H9 (cell line): ENCODE data around the gene REEP1. TPM values are rescaled to one million over a fixed set of nuclear protein-coding genes. Genes with fewer than 3 reads are reported as not detected.

Source experiments
- DNase-seq: peaks from one replicate; pipeline ENCODE4 v3.0.0-alpha.2; 2017
- H2AFZ ChIP-seq: one replicate; pipeline ENCODE4 v1.6.1; 2013; ENCODE audit warnings: mild to moderate bottlenecking, low read length, control low read depth, moderate library complexity
- H2AK5ac ChIP-seq: 2 replicates; pipeline ENCODE4 v1.6.1; 2013; ENCODE audit warnings: low read length, control low read depth, mixed read lengths; ENCODE audit not compliant: insufficient read length
- H2BK120ac ChIP-seq: one replicate; pipeline ENCODE4 v1.6.1; 2013; ENCODE audit warnings: low read depth, mild to moderate bottlenecking, low read length, control low read depth, inconsistent platforms; ENCODE audit not compliant: poor library complexity, severe bottlenecking
- H2BK12ac ChIP-seq: 2 replicates; pipeline ENCODE4 v1.6.1; 2013; ENCODE audit warnings: low read length, control low read depth, mixed read lengths, low read depth; ENCODE audit not compliant: insufficient read length
- H2BK15ac ChIP-seq: 2 replicates; pipeline ENCODE4 v1.6.1; 2013; ENCODE audit warnings: low read depth, low read length, control low read depth
- H2BK20ac ChIP-seq: one replicate; pipeline ENCODE4 v1.6.1; 2013; ENCODE audit warnings: low read depth, mild to moderate bottlenecking, low read length, control low read depth, inconsistent platforms; ENCODE audit not compliant: poor library complexity, severe bottlenecking
- H2BK5ac ChIP-seq: 2 replicates; pipeline ENCODE4 v1.6.1; 2013; ENCODE audit warnings: low read length, control low read depth, mixed read lengths; ENCODE audit not compliant: insufficient read length
- H3K14ac ChIP-seq: 2 replicates; pipeline ENCODE4 v1.6.1; 2013; ENCODE audit warnings: low read length, control low read depth; ENCODE audit not compliant: insufficient read depth
- H3K18ac ChIP-seq: 2 replicates; pipeline ENCODE4 v1.6.1; 2013; ENCODE audit warnings: low read depth, mild to moderate bottlenecking, mixed read lengths, low read length, control low read depth; ENCODE audit not compliant: insufficient read length
- H3K23ac ChIP-seq: 2 replicates; pipeline ENCODE4 v1.6.1; 2013; ENCODE audit warnings: low read length, control low read depth, mixed read lengths, low read depth; ENCODE audit not compliant: insufficient read length
- H3K23me2 ChIP-seq: 2 replicates; pipeline ENCODE4 v1.6.1; 2013; ENCODE audit warnings: low read depth, mild to moderate bottlenecking, mixed read lengths, low read length, control low read depth; ENCODE audit not compliant: insufficient read length, poor library complexity, severe bottlenecking
- H3K27ac ChIP-seq: 2 replicates; pipeline ENCODE4 v1.5.1; 2013; ENCODE audit warnings: low read length, control low read depth, mixed read lengths, low read depth; ENCODE audit not compliant: insufficient read length
- H3K27me3 ChIP-seq: 2 replicates; pipeline ENCODE4 v1.6.1; 2013; ENCODE audit warnings: low read length, control low read depth, inconsistent platforms; ENCODE audit not compliant: insufficient read depth
- H3K4ac ChIP-seq: 2 replicates; pipeline ENCODE4 v1.6.1; 2013; ENCODE audit warnings: low read depth, mild to moderate bottlenecking, control low read depth, inconsistent platforms, low read length, moderate library complexity
- H3K4me1 ChIP-seq: 2 replicates; pipeline ENCODE4 v1.6.1; 2013; ENCODE audit warnings: low read length, control low read depth, inconsistent platforms; ENCODE audit not compliant: insufficient read depth
- H3K4me2 ChIP-seq: 2 replicates; pipeline ENCODE4 v1.6.1; 2013; ENCODE audit warnings: low read length, control low read depth, mixed read lengths; ENCODE audit not compliant: insufficient read length, insufficient read depth
- H3K56ac ChIP-seq: 2 replicates; pipeline ENCODE4 v1.6.1; 2013; ENCODE audit warnings: low read depth, mild to moderate bottlenecking, mixed read lengths, low read length, control low read depth; ENCODE audit not compliant: insufficient read length
- H3K79me1 ChIP-seq: 2 replicates; pipeline ENCODE4 v1.6.1; 2013; ENCODE audit warnings: low read depth, mild to moderate bottlenecking, moderate library complexity, low read length, control low read depth, inconsistent platforms; ENCODE audit not compliant: insufficient read depth, poor library complexity, severe bottlenecking
- H3K79me2 ChIP-seq: 2 replicates; pipeline ENCODE4 v1.6.1; 2013; ENCODE audit warnings: low read length, control low read depth, inconsistent platforms; ENCODE audit not compliant: insufficient read depth
- H3K9ac ChIP-seq: 2 replicates; pipeline ENCODE4 v1.6.1; 2013; ENCODE audit warnings: low read length, control low read depth, mixed read lengths; ENCODE audit not compliant: insufficient read length; ENCODE audit errors: extremely low read depth
- H3K9me3 ChIP-seq: one replicate; pipeline ENCODE4 v1.6.1; 2013; ENCODE audit warnings: low read depth, low read length, inconsistent platforms; ENCODE audit not compliant: control insufficient read depth
- H3T11ph ChIP-seq: one replicate; pipeline ENCODE4 v1.6.1; 2013; ENCODE audit warnings: mild to moderate bottlenecking, low read length, control low read depth, inconsistent platforms
- H4K20me1 ChIP-seq: one replicate; pipeline ENCODE4 v1.6.1; 2013; ENCODE audit not compliant: control insufficient read depth, insufficient read length, insufficient read depth
- H4K5ac ChIP-seq: 2 replicates; pipeline ENCODE4 v1.6.1; 2013; ENCODE audit warnings: low read depth, mild to moderate bottlenecking, mixed read lengths, low read length, control low read depth; ENCODE audit not compliant: insufficient read length
- H4K8ac ChIP-seq: replicated peaks from 2 replicates; pipeline ENCODE4 v1.6.1; 2013; ENCODE audit warnings: low read length, control low read depth, mixed read lengths, low read depth; ENCODE audit not compliant: insufficient read length
- H4K91ac ChIP-seq: 2 replicates; pipeline ENCODE4 v1.6.1; 2013; ENCODE audit warnings: low read depth, mild to moderate bottlenecking, moderate library complexity, mixed read lengths, low read length, control low read depth; ENCODE audit not compliant: insufficient read length
- H3K27ac Mint-ChIP-seq, 3 experiments: 2 replicates in 2 of 3; 3 replicates in 1 of 3; pipeline ENCODE4 v1.8.0; 2020 to 2021; ENCODE audit warnings: mixed read lengths in 3 of 3, mild to moderate bottlenecking in 1 of 3, moderate library complexity in 1 of 3
- H3K27me3 Mint-ChIP-seq: 2 replicates; pipeline ENCODE4 v1.8.0; 2021; ENCODE audit warnings: low read depth, mild to moderate bottlenecking, moderate library complexity, mixed read lengths
- H3K36me3 Mint-ChIP-seq, 3 experiments: 2 replicates in 2 of 3; 3 replicates in 1 of 3; pipeline ENCODE4 v1.8.0; 2020 to 2021; ENCODE audit warnings: low read depth in 3 of 3, mixed read lengths in 3 of 3; ENCODE audit not compliant: insufficient read depth in 1 of 3
- H3K4me1 Mint-ChIP-seq, 2 experiments: 2 replicates each; pipeline ENCODE4 v1.8.0; 2020; ENCODE audit warnings: mixed read lengths in 2 of 2
- H3K4me3 Mint-ChIP-seq, 2 experiments: 2 replicates in 1 of 2; 3 replicates in 1 of 2; pipeline ENCODE4 v1.8.0; 2020 to 2021; ENCODE audit warnings: mild to moderate bottlenecking in 2 of 2, mixed read lengths in 2 of 2, moderate library complexity in 1 of 2
- H3K9me3 Mint-ChIP-seq, 2 experiments: 2 replicates in 1 of 2; 3 replicates in 1 of 2; pipeline ENCODE4 v1.8.0; 2020; ENCODE audit warnings: mild to moderate bottlenecking in 2 of 2, mixed read lengths in 2 of 2, moderate library complexity in 1 of 2
- CTCF ChIP-seq: fragments of 200-600 bp; sonication (generic); conservative IDR thresholded peaks from 3 replicates; pipeline ENCODE4 v1.8.0; 2021; ENCODE audit warnings: antibody characterized with exemption, mild to moderate bottlenecking
- WGBS: extraction: QIAGEN DNeasy Blood & Tissue Kit; methylation state at CpG from one replicate; pipeline ENCODE4 v1.1.7; 2013; ENCODE audit warnings: missing lambda C conversion rate, low lambda C conversion rate, mixed read lengths; ENCODE audit not compliant: insufficient read length; ENCODE audit errors: extremely low coverage; 5-methylcytosine and 5-hydroxymethylcytosine counted together
- total RNA-seq: library from RNA; stranded (reverse); gene quantifications from 2 replicates; pipeline ENCODE4 v1.2.1, GENCODE V29; 2021

Gene REEP1
- total RNA-seq, 1 experiment from 2014 or later: 1.3 TPM

GRCh38 chr2:86256300-86256699 lies 81.1 kb downstream of the REEP1 start:
- H2BK5ac ChIP-seq: no peak overlapping the region
- H3K9ac ChIP-seq: no peak overlapping the region
- no peak overlapping the region for H2BK20ac ChIP-seq
- H4K91ac ChIP-seq: no peak overlapping the region
- no CpG with 5 or more reads among the region's 4 CpGs for WGBS
- no peak overlapping the region for H2BK15ac ChIP-seq
- no peak overlapping the region for H3K18ac ChIP-seq
- H3K79me1 ChIP-seq: no peaks in the 10 kb centered on the region
- no peak overlapping the region for H3K4me3 Mint-ChIP-seq
- H3K23me2 ChIP-seq: no peaks in the 10 kb centered on the region
- H4K8ac ChIP-seq: no peak overlapping the region
- H3K79me2 ChIP-seq: no peaks in the 10 kb centered on the region
- H3K56ac ChIP-seq: no peak overlapping the region
- H3K27ac Mint-ChIP-seq: peak overlapping the region in 1 of 3 experiments; percentile 81; a peak in 1 of 7 replicates
- no peak overlapping the region for H3K27ac ChIP-seq
- H3K4ac ChIP-seq: no peak overlapping the region
- no peaks in the 10 kb centered on the region for H3K9me3 ChIP-seq
- H4K20me1 ChIP-seq: no peaks in the 10 kb centered on the region
- H3T11ph ChIP-seq: no peak overlapping the region
- no peak overlapping the region for H2BK12ac ChIP-seq
- H3K27me3 ChIP-seq: no peaks in the 10 kb centered on the region
- no peaks in the 10 kb centered on the region for H3K36me3 Mint-ChIP-seq
- H2BK120ac ChIP-seq: no peak overlapping the region
- H3K4me1 Mint-ChIP-seq: peaks cover 27 to 29% of the 10 kb centered on the region in 2 experiments
- H3K23ac ChIP-seq: no peak overlapping the region
- DNase-seq: no peak
- no peak overlapping the region for H4K5ac ChIP-seq
- H2AFZ ChIP-seq: no peak overlapping the region
- H2AK5ac ChIP-seq: no peak overlapping the region
- no peaks in the 10 kb centered on the region for H3K9me3 Mint-ChIP-seq
- H3K14ac ChIP-seq: no peak overlapping the region
- peaks cover 4% of the 10 kb centered on the region; the same call in 1 of the 2 replicates for H3K4me1 ChIP-seq
- no peak for TF ChIP-seq CTCF
- H3K27me3 Mint-ChIP-seq: no peaks in the 10 kb centered on the region; the same call in 1 of the 2 replicates
- no peak overlapping the region for H3K4me2 ChIP-seq
